ENCODE data around the gene DPY19L1.

DNA sequence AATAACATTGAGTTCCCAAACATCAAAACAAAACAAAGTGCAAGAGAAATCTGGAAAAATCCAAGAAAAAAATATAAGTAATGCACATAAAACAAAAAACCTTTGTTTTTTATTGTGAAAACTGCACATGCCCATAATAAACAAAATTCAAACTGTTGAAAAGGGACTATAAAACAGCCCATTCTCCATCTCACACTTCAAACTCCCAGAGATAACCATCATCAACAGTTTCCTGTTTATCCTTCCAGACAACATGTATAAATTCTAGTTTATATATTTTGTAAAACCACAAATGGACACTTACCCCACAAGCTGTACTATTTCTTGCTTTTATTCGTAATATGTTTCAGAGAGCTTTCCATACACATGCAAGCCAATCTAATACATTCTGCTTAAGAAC is 79.3 kb downstream of the DPY19L1 start:
- TF ChIP-seq POLR2AphosphoS5 (IDR thresholded peaks at IDR 0.05): no peak
- TF ChIP-seq, protein P1, sequence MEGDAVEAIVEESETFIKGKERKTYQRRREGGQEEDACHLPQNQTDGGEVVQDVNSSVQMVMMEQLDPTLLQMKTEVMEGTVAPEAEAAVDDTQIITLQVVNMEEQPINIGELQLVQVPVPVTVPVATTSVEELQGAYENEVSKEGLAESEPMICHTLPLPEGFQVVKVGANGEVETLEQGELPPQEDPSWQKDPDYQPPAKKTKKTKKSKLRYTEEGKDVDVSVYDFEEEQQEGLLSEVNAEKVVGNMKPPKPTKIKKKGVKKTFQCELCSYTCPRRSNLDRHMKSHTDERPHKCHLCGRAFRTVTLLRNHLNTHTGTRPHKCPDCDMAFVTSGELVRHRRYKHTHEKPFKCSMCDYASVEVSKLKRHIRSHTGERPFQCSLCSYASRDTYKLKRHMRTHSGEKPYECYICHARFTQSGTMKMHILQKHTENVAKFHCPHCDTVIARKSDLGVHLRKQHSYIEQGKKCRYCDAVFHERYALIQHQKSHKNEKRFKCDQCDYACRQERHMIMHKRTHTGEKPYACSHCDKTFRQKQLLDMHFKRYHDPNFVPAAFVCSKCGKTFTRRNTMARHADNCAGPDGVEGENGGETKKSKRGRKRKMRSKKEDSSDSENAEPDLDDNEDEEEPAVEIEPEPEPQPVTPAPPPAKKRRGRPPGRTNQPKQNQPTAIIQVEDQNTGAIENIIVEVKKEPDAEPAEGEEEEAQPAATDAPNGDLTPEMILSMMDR (IDR thresholded peaks at IDR 0.05; ENCODE audit: poor library complexity, severe bottlenecking): no peak
- no peak for TF ChIP-seq EZH2 (IDR thresholded peaks at IDR 0.05; ENCODE audit: borderline replicate concordance, insufficient read depth, low read length, poor library complexity, severe bottlenecking)

All from neural cell (in vitro differentiated cells).